Sigmoid colon (tissue), 3 donors: ENCODE results near the gene ZIM2.

Experiments used
- CTCF ChIP-seq, 4 experiments: fragments of 450-650 bp in 3 of 4; fragments of 200-600 bp in 1 of 4; IDR thresholded peaks; one replicate each; pipeline ENCODE4 v1.5.1; 2016 to 2019; ENCODE audit warnings: antibody characterized with exemption in 4 of 4, mild to moderate bottlenecking in 3 of 4, moderate library complexity in 2 of 4
- POLR2A ChIP-seq, 2 donors: fragments of 450-650 bp; IDR thresholded peaks; one replicate each; pipeline ENCODE4 v1.6.1; 2016; ENCODE audit warnings: antibody characterized with exemption in 2 of 2, mild to moderate bottlenecking in 2 of 2, moderate library complexity in 2 of 2

- TF ChIP-seq POLR2A (IDR thresholded peaks at IDR 0.05) (no peak), CTCF (IDR thresholded peaks at IDR 0.05) (no peak)
Observed at GRCh38 chr19:56769650-56770049, 70.9 kb downstream of the ZIM2 start.
